GM23338 (cell line): ENCODE data around the gene CAMTA1. TPM values are rescaled to one million over a fixed set of nuclear protein-coding genes. Genes with fewer than 3 reads are reported as not detected.
A peak's percentile ranks its signal among the peaks of the same experiment; 100 is the strongest.

Source experiments
- ATAC-seq: fragments of 200-7000 bp; cut with Tn5 transposase; 3 replicates; pipeline ENCODE4 v1.9.1; 2020
- DNase-seq: peaks from one replicate; pipeline ENCODE4 v3.0.0-alpha.2; 2015; ENCODE audit warnings: low spot score
- H2AFZ ChIP-seq: fragments of 200-600 bp; sonication (generic); 2 replicates; pipeline ENCODE4 v1.8.0; 2016; ENCODE audit warnings: antibody characterized with exemption, mild to moderate bottlenecking, moderate library complexity
- H3F3A ChIP-seq: fragments of 200-600 bp; sonication (generic); replicated peaks from 2 replicates; pipeline ENCODE4 v1.8.0; 2017; ENCODE audit warnings: antibody characterized with exemption, mixed run types, low read depth
- H3K27ac ChIP-seq: fragments of 200-600 bp; sonication (generic); 2 replicates; pipeline ENCODE4 v1.6.1; 2016; ENCODE audit warnings: low read depth
- H3K27me3 ChIP-seq: fragments of 200-600 bp; sonication (generic); 2 replicates; pipeline ENCODE4 v1.8.0; 2016; ENCODE audit warnings: mild to moderate bottlenecking, mixed run types, moderate library complexity; ENCODE audit not compliant: insufficient read depth
- H3K36me3 ChIP-seq: fragments of 200-600 bp; sonication (generic); 2 replicates; pipeline ENCODE4 v1.8.0; 2016; ENCODE audit warnings: mild to moderate bottlenecking; ENCODE audit not compliant: insufficient read depth
- H3K4me1 ChIP-seq: fragments of 200-600 bp; sonication (generic); 2 replicates; pipeline ENCODE4 v1.8.0; 2016; ENCODE audit warnings: mild to moderate bottlenecking, moderate library complexity; ENCODE audit not compliant: insufficient read depth
- H3K4me2 ChIP-seq: fragments of 200-600 bp; sonication (generic); 2 replicates; pipeline ENCODE4 v1.7.1; 2017; ENCODE audit warnings: mixed run types
- H3K4me3 ChIP-seq: fragments of 200-600 bp; sonication (generic); 2 replicates; pipeline ENCODE4 v1.6.1; 2016; ENCODE audit warnings: mixed run types
- H3K79me2 ChIP-seq: fragments of 200-600 bp; sonication (generic); replicated peaks from 2 replicates; pipeline ENCODE4 v1.8.0; 2017; ENCODE audit warnings: mild to moderate bottlenecking; ENCODE audit not compliant: insufficient read depth
- H3K9me2 ChIP-seq: fragments of 200-600 bp; sonication (generic); 2 replicates; pipeline ENCODE4 v1.8.0; 2017; ENCODE audit not compliant: insufficient read depth
- H4K20me1 ChIP-seq: fragments of 200-600 bp; sonication (generic); replicated peaks from 2 replicates; pipeline ENCODE4 v1.8.0; 2017; ENCODE audit warnings: mild to moderate bottlenecking; ENCODE audit not compliant: insufficient read depth
- H3K27ac Mint-ChIP-seq: 2 replicates; pipeline ENCODE4 v1.8.0; 2020; ENCODE audit warnings: inconsistent platforms, mild to moderate bottlenecking, moderate library complexity, mixed read lengths
- H3K27me3 Mint-ChIP-seq: 3 replicates; pipeline ENCODE4 v1.8.0; 2022; ENCODE audit warnings: low read depth, mild to moderate bottlenecking, moderate library complexity, mixed read lengths, inconsistent platforms; ENCODE audit not compliant: insufficient read depth, poor library complexity
- H3K36me3 Mint-ChIP-seq: 3 replicates; pipeline ENCODE4 v1.8.0; 2021; ENCODE audit warnings: low read depth, mild to moderate bottlenecking, inconsistent platforms, moderate library complexity, mixed read lengths
- H3K4me1 Mint-ChIP-seq: 3 replicates; pipeline ENCODE4 v1.8.0; 2020; ENCODE audit warnings: mild to moderate bottlenecking, inconsistent platforms, mixed read lengths
- H3K4me3 Mint-ChIP-seq: 3 replicates; pipeline ENCODE4 v1.8.0; 2021; ENCODE audit warnings: moderate library complexity, mild to moderate bottlenecking, inconsistent platforms, mixed read lengths
- H3K9me3 Mint-ChIP-seq: 3 replicates; pipeline ENCODE4 v1.8.0; 2020; ENCODE audit warnings: moderate library complexity, mild to moderate bottlenecking, inconsistent platforms, mixed read lengths
- CREB1 ChIP-seq: fragments of 250-450 bp; sonication (Bioruptor Pico); IDR thresholded peaks from 2 replicates; pipeline ENCODE4 v1.5.0; 2020; ENCODE audit warnings: low read depth, mild to moderate bottlenecking, moderate library complexity
- CTCF ChIP-seq, 2 experiments: fragments of 200-600 bp in 1 of 2; sonication (generic) in 1 of 2; conservative IDR thresholded peaks; 2 replicates each; pipeline versions ENCODE4 v1.5.1 to v1.6.1; 2016 to 2017; ENCODE audit warnings: antibody characterized with exemption in 2 of 2, low read depth in 2 of 2, mild to moderate bottlenecking in 2 of 2, moderate library complexity in 1 of 2
- ETS1 ChIP-seq: IDR thresholded peaks from 2 replicates; pipeline ENCODE4 v1.6.1; 2016; ENCODE audit warnings: antibody characterized with exemption
- EZH2 ChIP-seq: fragments of 200-600 bp; sonication (generic); IDR thresholded peaks from one replicate; pipeline ENCODE4 v1.8.0; 2017; ENCODE audit warnings: antibody characterized with exemption, mild to moderate bottlenecking, low read depth; ENCODE audit not compliant: unreplicated experiment
- EZH2phosphoT487 ChIP-seq: fragments of 200-600 bp; sonication (generic); IDR thresholded peaks from one replicate; pipeline ENCODE4 v1.8.1; 2018; ENCODE audit warnings: antibody characterized with exemption; ENCODE audit not compliant: unreplicated experiment
- JUNB ChIP-seq: IDR thresholded peaks from one replicate; pipeline ENCODE4 v1.6.1; 2016; ENCODE audit warnings: antibody characterized with exemption; ENCODE audit not compliant: unreplicated experiment
- NANOG ChIP-seq: IDR thresholded peaks from 2 replicates; pipeline ENCODE4 v1.6.1; 2016; ENCODE audit warnings: antibody characterized with exemption, borderline replicate concordance
- POLR2AphosphoS5 ChIP-seq: IDR thresholded peaks from 2 replicates; pipeline ENCODE4 v1.6.1; 2016; ENCODE audit warnings: antibody characterized with exemption, low read depth
- REST ChIP-seq: IDR thresholded peaks from one replicate; pipeline ENCODE4 v1.6.1; 2018; ENCODE audit warnings: antibody characterized with exemption; ENCODE audit not compliant: unreplicated experiment
- STAT1 ChIP-seq: IDR thresholded peaks from one replicate; pipeline ENCODE4 v1.6.1; 2016; ENCODE audit warnings: antibody characterized with exemption; ENCODE audit not compliant: unreplicated experiment
- ZNF114 ChIP-seq: fragments of 250-450 bp; sonication (Bioruptor Pico); IDR thresholded peaks from 2 replicates; pipeline ENCODE4 v1.5.0; 2020; ENCODE audit warnings: mild to moderate bottlenecking, moderate library complexity
- ZNF331 ChIP-seq: fragments of 250-450 bp; sonication (Bioruptor Pico); IDR thresholded peaks from 2 replicates; pipeline ENCODE4 v1.5.0; 2020; ENCODE audit warnings: low read depth, mild to moderate bottlenecking, moderate library complexity
- polyA plus RNA-seq: library from polyadenylated mRNA; unstranded; fragments of >200 nt; fragmentation: Nextera tagmentation; extraction: Ambion mirVana; gene quantifications from 2 replicates; pipeline ENCODE4 v1.2.1, GENCODE V29; 2016
- total RNA-seq: library from RNA; depleted of rRNA; stranded (reverse); fragments of >200 nt; shearing (Covaris generic); gene quantifications from 2 replicates; pipeline ENCODE4 v1.2.3, GENCODE V29; 2014

CAMTA1 gene
- total and polyA plus RNA-seq, 2 experiments from 2014 or later = 115 to 519 TPM

GRCh38 chr1:6911021-6911941 is 126.0 kb downstream of the CAMTA1 start (continued):
- TF ChIP-seq CTCF (conservative IDR thresholded peaks at IDR 0.05; ENCODE audit: low read depth in 2 of 2) = no peak
- no peak for TF ChIP-seq EZH2phosphoT487
- no peak for TF ChIP-seq STAT1
- TF ChIP-seq EZH2 = no peak
- no peak for TF ChIP-seq ETS1
- no peak for TF ChIP-seq ZNF331 (CRISPR knock-in tag)
- no peak for TF ChIP-seq ZNF114 (CRISPR knock-in tag)
- no peak for TF ChIP-seq NANOG
- no peak for TF ChIP-seq REST
- no peak for TF ChIP-seq JUNB
- no peak for TF ChIP-seq POLR2AphosphoS5

- no peak overlapping the region for H3K4me3 Mint-ChIP-seq
- H3K79me2 ChIP-seq = no peaks in the 10 kb centered on the region
- no peaks in the 10 kb centered on the region for H3K27me3 ChIP-seq
- H3K4me1 Mint-ChIP-seq = peaks cover 40% of the 10 kb centered on the region
- H3K4me2 ChIP-seq = no peak overlapping the region; the same call in 1 of the 2 replicates
- ATAC-seq (peak; percentile 15; the same call in 2 of the 3 replicates), DNase-seq (no peak)
- H3K27me3 Mint-ChIP-seq = peaks cover 9% of the 10 kb centered on the region
- no peak overlapping the region for H3K27ac ChIP-seq
- no peak overlapping the region for H2AFZ ChIP-seq
- H3K4me1 ChIP-seq = peaks cover 18% of the 10 kb centered on the region
- no peaks in the 10 kb centered on the region for H3K36me3 ChIP-seq
- H3F3A ChIP-seq = no peaks in the 10 kb centered on the region
- TF ChIP-seq JUNB = no peak
- TF ChIP-seq ZNF114 (CRISPR knock-in tag) = no peak
- no peak for TF ChIP-seq CREB1
- TF ChIP-seq CTCF (conservative IDR thresholded peaks at IDR 0.05; ENCODE audit: low read depth in 2 of 2) = no peak
- TF ChIP-seq ZNF331 (CRISPR knock-in tag) = no peak
- TF ChIP-seq STAT1 = no peak
- H3K36me3 Mint-ChIP-seq = no peaks in the 10 kb centered on the region; the same call in 2 of the 3 replicates
- H4K20me1 ChIP-seq = no peaks in the 10 kb centered on the region
- H3K4me3 ChIP-seq = no peak overlapping the region
- no peaks in the 10 kb centered on the region for H3K9me2 ChIP-seq
- H3K27ac Mint-ChIP-seq = no peak overlapping the region
- H3K9me3 Mint-ChIP-seq = peaks cover 4% of the 10 kb centered on the region; the same call in 2 of the 3 replicates
Observed at GRCh38 chr1:6911974-6912373, 126.7 kb downstream of the CAMTA1 start.
